HCT116 (cell line): Measurements from ENCODE around the gene SYNGR1. TPM values are rescaled to one million over a fixed set of nuclear protein-coding genes. Genes with fewer than 3 reads are reported as not detected.

Source experiments
- ATAC-seq: fragments of 200-7000 bp; cut with Tn5 transposase; 2 replicates; pipeline ENCODE4 v1.9.1; 2020; ENCODE audit warnings: mild to moderate bottlenecking, moderate library complexity
- BruUV-seq: library from RNA; stranded (reverse); fragments of 400-500 nt; replicated peaks from 2 replicates; lab custom pipeline; 2021; lab: Mats Ljungman, UMichigan
- CTCF ChIA-PET: fragments of 300-600 bp; sonication (Branson Sonifier 250); formaldehyde crosslinking; loops from one replicate; lab custom pipeline; 2021; ENCODE audit warnings: antibody characterized with exemption; lab: Charles Lee
- POLR2A ChIA-PET: fragments of 300-600, 350-600 bp; sonication (Branson Sonifier 250); formaldehyde crosslinking; loops from one replicate; lab custom pipeline; 2021; ENCODE audit warnings: antibody characterized with exemption; lab: Charles Lee
- RAD21 ChIA-PET, 2 experiments: fragments of 300-600 bp; sonication (Branson Sonifier 250); formaldehyde crosslinking; loops; one replicate each; lab custom pipeline; 2023; ENCODE audit warnings: low total read pairs in 2 of 2; ENCODE audit not compliant: uncharacterized antibody in 2 of 2, unreplicated experiment in 2 of 2, low non-redundant PET in 1 of 2; lab: Charles Lee
- DNase-seq: peaks from one replicate; pipeline ENCODE4 v3.0.0-alpha.2; 2010; ENCODE audit warnings: low read depth, low spot score
- H2AFZ ChIP-seq: fragments of 200-600 bp; shearing (Covaris generic), sonication (generic); 2 replicates; pipeline ENCODE4 v1.6.1; 2017; ENCODE audit warnings: low read depth, mixed run types, mixed read lengths, antibody characterized with exemption, low read length; ENCODE audit not compliant: poor library complexity, severe bottlenecking
- H3K27ac ChIP-seq: 2 replicates; pipeline ENCODE4 v1.5.1; 2012; ENCODE audit warnings: low read depth, low read length
- H3K27me3 ChIP-seq: fragments of 200-600 bp; sonication (generic); 2 replicates; pipeline ENCODE4 v1.6.1; 2016; ENCODE audit warnings: mixed run types, low read length, mixed read lengths; ENCODE audit not compliant: insufficient read depth
- H3K36me3 ChIP-seq, 2 experiments: fragments of 200-500 bp in 1 of 2; fragments of 200-600 bp in 1 of 2; sonication (Bioruptor generic) in 1 of 2; sonication (generic) in 1 of 2; 2 replicates each; pipeline versions ENCODE4 v1.5.1 to v1.6.1; 2014 to 2016; ENCODE audit warnings: low read length in 2 of 2, inconsistent platforms in 1 of 2, mixed read lengths in 1 of 2, mixed run types in 1 of 2; ENCODE audit not compliant: insufficient read depth in 2 of 2, control insufficient read depth in 1 of 2
- H3K4me1 ChIP-seq, 2 experiments: fragments of 200-600 bp in 1 of 2; sonication (generic) in 1 of 2; 2 replicates each; pipeline versions ENCODE4 v1.5.1 to v1.6.1; 2012 to 2017; ENCODE audit warnings: low read length in 2 of 2, inconsistent platforms in 1 of 2, mild to moderate bottlenecking in 1 of 2, mixed read lengths in 1 of 2, mixed run types in 1 of 2, moderate library complexity in 1 of 2; ENCODE audit not compliant: insufficient read depth in 2 of 2, control insufficient read depth in 1 of 2
- H3K4me2 ChIP-seq: fragments of 200-600 bp; sonication (generic); 2 replicates; pipeline ENCODE4 v1.6.1; 2017; ENCODE audit warnings: mixed run types, low read length, mixed read lengths
- H3K4me3 ChIP-seq, 2 experiments: fragments of 200-600 bp in 1 of 2; sonication (generic) in 1 of 2; replicated peaks in 1 of 2; 2 replicates each; pipeline ENCODE4 v1.5.1; 2011 to 2016; ENCODE audit warnings: low read length in 2 of 2, control low read depth in 1 of 2, low read depth in 1 of 2, mild to moderate bottlenecking in 1 of 2, mixed read lengths in 1 of 2, mixed run types in 1 of 2
- H3K79me2 ChIP-seq: fragments of 200-600 bp; sonication (generic); 2 replicates; pipeline ENCODE4 v1.6.1; 2017; ENCODE audit warnings: mild to moderate bottlenecking, mixed run types, low read length, moderate library complexity, mixed read lengths; ENCODE audit not compliant: insufficient read depth
- H3K9ac ChIP-seq: fragments of 200-600 bp; sonication (generic); 2 replicates; pipeline ENCODE4 v1.6.1; 2016; ENCODE audit warnings: low read length, mixed read lengths
- H3K9me2 ChIP-seq: fragments of 200-600 bp; sonication (generic), shearing (Covaris generic); 2 replicates; pipeline ENCODE4 v1.6.1; 2017; ENCODE audit warnings: mixed run types, mild to moderate bottlenecking, moderate library complexity; ENCODE audit not compliant: insufficient read depth
- H3K9me3 ChIP-seq, 2 experiments: fragments of 200-500 bp in 1 of 2; fragments of 200-600 bp in 1 of 2; sonication (Bioruptor generic) in 1 of 2; sonication (generic) in 1 of 2; 2 replicates each; pipeline ENCODE4 v1.6.1; 2014 to 2017; ENCODE audit warnings: low read length in 2 of 2, mixed read lengths in 2 of 2, inconsistent platforms in 1 of 2, low read depth in 1 of 2, mild to moderate bottlenecking in 1 of 2, mixed run types in 1 of 2, moderate library complexity in 1 of 2; ENCODE audit not compliant: control insufficient read depth in 1 of 2, insufficient read depth in 1 of 2
- H4K20me1 ChIP-seq: fragments of 200-600 bp; sonication (generic), shearing (Covaris generic); 2 replicates; pipeline ENCODE4 v1.6.1; 2017; ENCODE audit warnings: mixed run types, mild to moderate bottlenecking, moderate library complexity; ENCODE audit not compliant: insufficient read depth
- ATF3 ChIP-seq: IDR thresholded peaks from 2 replicates; pipeline ENCODE4 v1.6.1; 2012
- JUND ChIP-seq: IDR thresholded peaks from 2 replicates; pipeline ENCODE4 v1.6.1; 2012
- RAD21 ChIP-seq: IDR thresholded peaks from 2 replicates; pipeline ENCODE4 v1.6.1; 2012; ENCODE audit warnings: low read depth, mild to moderate bottlenecking
- REST ChIP-seq: IDR thresholded peaks from 2 replicates; pipeline ENCODE4 v1.6.1; 2012; ENCODE audit warnings: low read depth
- TCF7L2 ChIP-seq: IDR thresholded peaks from 2 replicates; pipeline ENCODE4 v1.7.0; 2011; ENCODE audit warnings: borderline replicate concordance, inconsistent platforms; ENCODE audit not compliant: insufficient read depth, insufficient read length; ENCODE audit errors: extremely low read depth
- ZNF274 ChIP-seq: fragments of 200-500 bp; sonication (Bioruptor generic); IDR thresholded peaks from 2 replicates; pipeline ENCODE4 v1.6.1; 2014; ENCODE audit warnings: mild to moderate bottlenecking, low read depth, low read length, inconsistent platforms
- intact Hi-C: fragments of 100-400 bp; cut with micrococcal nuclease; formaldehyde crosslinking; loops from 2 replicates; pipeline ENCODE4 v1.10.0; 2022
- total RNA-seq: library from RNA; stranded (reverse); gene quantifications from one replicate; pipeline ENCODE4 v1.2.1, GENCODE V29; 2021; ENCODE audit not compliant: unreplicated experiment

The SYNGR1 gene
- total RNA-seq, 1 experiment from 2014 or later = 20.7 TPM

- no peak for TF ChIP-seq REST
These were observed 47.0 kb downstream of the SYNGR1 start (continued) for GRCh38 chr22:39396797-39397195.

GRCh38 chr22:39401301-39401631 lies 51.5 kb downstream of the SYNGR1 start:
- no peaks in the 10 kb centered on the region for H3K9me3 ChIP-seq
- CTCF ChIA-PET = no interaction called here
- POLR2A ChIA-PET = no interaction called here
- H3K27ac ChIP-seq = no peak overlapping the region
- peaks cover 0 to 11% of the 10 kb centered on the region in 2 experiments; a peak in 1 of 4 replicates for H3K4me1 ChIP-seq
- no peak overlapping the region for H3K4me2 ChIP-seq
- no peak overlapping the region for H3K4me3 ChIP-seq
- intact Hi-C loops = no loop called here
- H3K27me3 ChIP-seq = no peaks in the 10 kb centered on the region
- H3K36me3 ChIP-seq = no peaks in the 10 kb centered on the region
- RAD21 ChIA-PET = no interaction called here
- DNase-seq (no peak), ATAC-seq (no peak)
- H4K20me1 ChIP-seq = no peaks in the 10 kb centered on the region
- no peaks in the 10 kb centered on the region for H3K9me2 ChIP-seq
- peaks cover 21% of the 10 kb centered on the region for H3K79me2 ChIP-seq
- TF ChIP-seq JUND = no peak
- no peak for TF ChIP-seq REST
- TF ChIP-seq RAD21 = no peak
- no peak for TF ChIP-seq ZNF274
- no peak for TF ChIP-seq TCF7L2
- TF ChIP-seq ATF3 = no peak
- TF ChIP-seq, all 23 proteins: peak for 0
- no peak overlapping the region for H2AFZ ChIP-seq
- H3K9ac ChIP-seq = no peak overlapping the region
- BruUV-seq = no TSS peak
